B cell (primary cell): ENCODE data around the gene FASTKD2.

ENCODE experiments used
- CTCF ChIP-seq: fragments of 200-600 bp; IDR thresholded peaks from one replicate; pipeline ENCODE4 v1.8.0; 2022; ENCODE audit warnings: antibody characterized with exemption, mild to moderate bottlenecking
- EZH2 ChIP-seq: IDR thresholded peaks from 2 replicates; pipeline ENCODE4 v1.6.1; 2012; ENCODE audit warnings: borderline replicate concordance, low read depth, mild to moderate bottlenecking, moderate library complexity, low read length; ENCODE audit not compliant: insufficient read depth, poor library complexity, severe bottlenecking

- TF ChIP-seq CTCF: no peak
- no peak for TF ChIP-seq EZH2
These were observed 36.9 kb upstream of the FASTKD2 start for GRCh38 chr2:206728277-206729199.
